Left forelimb (tissue), 1 donor: Measurements from ENCODE around the gene NAT9.

Experiments used
- DNase-seq: peaks from one replicate; pipeline ENCODE4 v3.0.0-alpha.2; 2018; ENCODE audit warnings: low spot score

Gene NAT9

DNA sequence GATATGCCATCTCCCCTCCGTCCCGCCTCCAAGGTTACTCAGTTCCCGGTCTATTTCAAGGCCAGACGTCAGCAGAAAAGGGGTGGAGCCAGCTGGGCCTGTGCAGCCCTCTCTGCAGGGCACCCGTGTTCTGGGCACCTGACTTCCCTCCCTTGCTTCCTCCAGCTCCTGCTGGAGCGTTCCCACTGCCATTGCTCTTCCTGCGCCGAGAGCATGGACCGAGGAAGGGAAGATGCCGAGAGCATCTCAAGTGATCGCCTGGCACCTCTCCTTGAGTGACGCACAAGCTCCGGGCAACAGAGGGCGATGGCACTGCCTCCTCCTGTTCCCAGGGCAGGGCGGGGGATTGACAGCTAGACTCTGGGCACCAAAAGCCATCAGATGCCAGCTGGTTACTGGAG is 29.4 kb upstream of the NAT9 start:
- DNase-seq = no peak

DNA sequence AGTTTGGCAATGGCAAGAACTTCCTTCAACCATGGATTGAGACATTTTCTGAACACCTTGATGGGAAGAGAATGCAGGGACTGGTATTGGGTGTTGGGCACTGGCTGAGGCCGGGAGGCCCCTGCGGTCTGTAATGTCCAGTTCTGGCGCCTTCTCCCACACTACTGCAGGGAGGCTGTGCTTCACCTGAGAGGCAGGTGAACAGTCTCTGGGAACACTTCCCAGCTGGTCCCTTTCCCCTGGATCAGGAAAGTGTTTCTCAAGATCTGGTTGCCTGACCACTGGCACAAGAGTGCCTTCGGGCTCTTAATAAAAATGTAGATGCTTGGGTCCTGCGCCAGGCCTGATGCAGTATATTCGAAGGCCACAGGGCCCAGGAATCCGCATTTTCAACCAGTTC is 28.5 kb upstream of the NAT9 start:
- no peak for DNase-seq

DNA sequence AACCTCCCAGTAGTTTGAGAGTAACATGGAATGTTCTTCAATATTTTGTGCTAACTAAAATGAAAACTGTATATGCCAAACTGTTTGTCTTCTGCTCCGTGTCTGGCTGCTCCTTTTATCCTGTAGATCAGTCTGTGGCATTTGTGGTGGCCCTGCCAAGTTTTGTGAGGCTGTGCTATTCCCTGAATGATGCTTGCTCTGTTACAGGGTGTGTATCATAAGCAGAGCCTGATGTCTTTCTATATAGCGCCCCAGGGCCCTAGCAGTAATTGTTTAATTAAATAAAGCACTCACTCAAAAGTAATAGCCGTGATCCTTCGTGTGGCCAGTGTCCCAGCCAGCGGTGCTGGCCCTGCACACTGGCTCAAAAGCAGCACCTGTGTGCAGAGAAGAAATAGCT is 27.8 kb upstream of the NAT9 start:
- no peak for DNase-seq

DNA sequence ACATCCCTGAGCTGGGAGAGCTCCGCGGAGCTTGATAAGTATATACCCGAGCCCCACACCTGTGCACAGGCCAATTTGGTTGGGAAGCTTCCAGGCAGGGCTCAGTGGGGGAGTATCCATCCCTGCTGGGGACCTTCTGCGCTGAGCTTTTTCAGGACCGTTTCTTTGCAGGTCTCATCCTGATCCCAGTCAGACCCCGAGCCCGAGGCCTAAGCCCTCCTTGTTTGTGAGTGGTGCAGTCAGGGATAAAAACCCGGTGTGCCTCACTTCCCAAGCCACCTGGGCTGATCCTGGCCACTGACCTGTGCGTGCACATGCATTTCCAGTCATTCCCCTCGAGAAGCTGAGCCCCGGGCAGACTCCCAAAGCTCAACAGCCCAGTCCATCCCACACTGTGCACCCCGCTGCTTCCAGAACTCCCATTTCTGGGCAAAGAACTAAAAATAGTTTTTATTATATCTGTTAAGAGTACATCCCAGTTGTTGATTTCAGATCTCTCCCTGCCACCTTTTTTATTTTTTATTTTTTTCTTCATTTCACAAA is 27.3 kb upstream of the NAT9 start:
- DNase-seq = no peak

DNA sequence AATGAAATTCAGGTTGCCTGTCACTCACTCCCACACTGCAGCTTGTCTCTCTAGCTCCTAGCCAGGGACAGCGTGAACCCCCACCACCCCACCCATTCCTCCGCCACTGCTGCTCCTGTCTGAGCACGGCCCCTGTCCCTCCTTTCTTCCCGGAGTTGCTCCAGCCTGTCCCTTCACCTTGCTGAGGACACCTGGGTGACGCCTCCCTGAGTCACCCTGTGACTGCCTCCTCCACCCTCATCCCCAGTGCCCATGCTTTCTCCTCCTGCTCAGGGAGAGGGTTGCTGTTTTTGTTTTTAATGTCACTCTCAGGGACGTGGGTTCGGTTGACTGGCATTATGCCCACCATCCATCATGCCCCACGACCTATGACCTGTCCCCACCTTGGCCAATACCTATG is 25.8 kb upstream of the NAT9 start:
- no peak for DNase-seq

DNA sequence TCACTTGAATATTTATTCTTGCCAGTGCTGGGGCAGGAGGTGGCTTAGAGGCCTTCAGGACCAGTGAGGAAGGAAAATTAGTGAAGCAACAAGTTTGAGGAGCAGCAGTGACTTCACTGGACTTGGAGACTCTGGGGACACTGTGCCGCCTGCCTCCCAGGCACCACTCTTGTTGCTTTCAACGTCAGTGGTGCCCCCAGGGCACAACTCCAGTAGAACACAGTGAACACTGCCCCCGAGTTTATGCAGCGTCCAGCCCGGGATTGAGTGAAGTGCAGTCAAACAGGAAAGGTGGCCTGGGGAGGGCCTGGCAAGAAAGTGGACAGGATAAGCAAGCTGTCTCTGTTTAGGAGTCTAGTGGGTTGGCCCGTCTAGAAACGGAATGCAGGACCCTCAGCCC is 24.4 kb upstream of the NAT9 start:
- no peak for DNase-seq

DNA sequence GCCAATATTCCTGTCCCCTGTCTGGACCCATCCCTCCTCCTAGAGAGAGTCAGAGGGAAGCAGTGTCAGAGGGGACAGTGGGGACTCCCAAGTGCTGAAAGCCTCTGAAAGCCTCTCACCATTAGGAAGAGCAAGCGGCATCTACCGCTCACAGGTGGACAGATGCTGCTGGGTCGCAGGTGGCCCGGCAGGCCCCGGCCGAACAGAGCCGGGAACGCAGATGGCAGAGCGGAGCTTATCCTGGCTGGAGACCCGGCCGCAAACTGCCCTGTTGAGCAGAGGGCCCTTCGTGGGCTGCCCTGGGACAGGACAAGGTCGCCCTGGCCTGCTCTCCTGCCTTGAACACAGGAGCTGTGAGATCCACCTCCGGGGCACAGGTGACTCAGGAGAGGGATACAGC is 23.0 kb upstream of the NAT9 start:
- no peak for DNase-seq

DNA sequence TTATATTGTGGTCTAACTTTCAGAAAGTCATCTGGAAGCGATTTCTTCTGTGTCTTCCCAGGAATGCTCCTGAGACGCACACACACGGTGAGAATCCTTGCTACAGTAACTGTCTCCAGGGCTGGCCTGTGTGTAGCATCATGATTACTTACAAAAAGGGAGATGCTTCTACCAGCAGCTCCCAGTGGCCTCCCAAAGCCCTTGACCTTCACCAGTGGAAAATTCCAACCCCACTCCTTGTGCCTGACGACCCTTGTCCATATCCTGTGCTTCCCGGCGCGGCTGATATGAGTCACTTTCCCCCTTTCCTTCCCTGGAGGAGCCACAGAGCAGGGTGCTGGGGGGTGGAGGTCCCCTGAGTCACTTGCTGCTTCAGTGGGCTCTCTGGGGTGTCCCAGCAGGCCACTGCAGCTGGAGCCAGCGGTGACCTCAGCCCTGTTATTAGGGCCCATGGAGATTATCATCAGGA is 22.1 kb upstream of the NAT9 start:
- DNase-seq = no peak

DNA sequence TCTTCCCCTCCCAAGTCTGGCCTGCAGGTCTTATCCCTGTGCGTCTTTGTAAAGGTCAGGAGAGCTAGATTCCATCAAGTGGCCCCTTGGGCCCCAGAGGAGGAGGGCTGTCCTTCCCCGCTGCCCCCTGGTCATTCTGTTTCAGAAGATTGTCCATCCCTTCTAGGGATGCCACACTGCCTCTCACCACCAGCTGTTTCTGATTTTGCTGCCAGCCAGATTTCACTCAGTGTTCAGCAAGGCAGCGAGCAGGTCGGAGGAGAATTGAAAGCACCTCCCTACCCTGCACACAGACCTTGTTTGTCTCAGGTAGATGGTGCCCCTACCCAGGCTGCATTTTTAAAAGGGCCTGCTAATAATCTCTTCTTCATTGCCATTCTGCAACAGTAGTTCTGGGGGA is 21.7 kb upstream of the NAT9 start:
- no peak for DNase-seq

DNA sequence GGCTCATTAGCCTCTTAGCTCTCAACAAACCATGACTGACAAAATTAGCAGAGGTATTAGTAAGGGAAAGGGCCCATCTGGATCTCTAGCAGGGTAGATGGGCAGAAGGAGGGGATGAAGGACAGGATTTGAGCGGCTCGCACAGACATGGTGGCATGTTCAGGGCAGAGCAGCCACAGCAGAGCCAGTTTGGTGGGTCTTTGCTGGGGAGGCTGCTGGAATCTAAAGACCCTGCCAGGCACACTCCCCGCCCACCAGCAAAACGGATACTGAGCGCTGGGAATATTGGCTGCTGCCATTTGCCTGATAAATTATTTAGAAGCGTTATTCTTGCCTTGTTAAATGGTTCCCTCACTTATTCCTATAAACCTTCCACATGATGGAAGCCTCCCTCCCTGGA is 20.7 kb upstream of the NAT9 start:
- DNase-seq = no peak

DNA sequence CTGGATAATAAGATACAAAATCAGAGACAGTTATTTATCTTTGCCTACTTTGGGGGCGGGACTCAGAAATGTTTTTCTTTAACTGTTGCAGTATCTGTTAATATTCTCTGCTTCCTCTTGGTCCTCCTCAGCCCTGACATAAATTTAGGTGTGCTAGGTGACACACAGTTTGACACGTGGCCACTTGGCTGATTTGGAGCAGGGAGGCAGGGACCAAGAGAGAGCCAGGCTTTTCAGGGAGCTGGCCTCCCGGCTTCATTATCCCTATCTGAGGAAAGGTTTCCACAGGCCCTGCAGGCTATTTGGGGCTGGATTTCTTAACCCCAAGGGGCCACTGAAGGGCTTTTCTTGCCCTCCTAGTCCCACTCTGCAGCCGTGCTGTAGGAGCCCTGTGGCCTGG is 20.1 kb upstream of the NAT9 start:
- no peak for DNase-seq

DNA sequence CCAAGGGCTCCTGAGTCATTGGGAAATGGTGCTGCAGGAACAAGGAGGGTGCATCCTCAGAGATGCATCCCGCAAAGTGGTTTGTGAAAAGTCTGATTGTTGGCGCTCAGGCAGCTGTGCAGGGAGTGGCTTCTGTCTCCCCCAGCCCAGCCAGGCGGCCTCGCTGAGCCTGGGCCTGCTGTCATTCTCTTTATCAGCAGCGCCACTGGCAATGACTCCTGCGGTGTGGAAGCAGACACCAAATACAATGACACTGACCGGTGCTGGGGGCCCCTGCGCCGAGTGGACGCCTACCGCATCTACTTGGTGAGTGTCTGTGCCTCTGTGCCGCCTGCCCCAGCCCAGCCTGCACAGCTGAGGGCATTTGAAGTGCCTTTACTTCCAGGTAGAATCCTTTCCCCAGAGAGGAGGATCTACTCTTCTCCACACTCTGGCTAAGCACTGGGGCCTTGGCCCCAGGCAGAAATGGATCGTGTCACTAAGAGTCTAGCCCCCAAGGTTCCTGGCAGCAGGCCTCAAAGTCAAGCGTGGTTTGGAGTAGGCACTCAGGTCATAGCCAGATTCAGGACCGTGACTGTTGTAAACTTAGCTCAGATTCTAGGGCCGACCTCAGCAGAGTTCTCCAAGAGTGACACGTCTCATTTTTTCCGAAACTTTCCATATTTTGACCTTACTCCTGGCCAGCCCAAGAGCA is 19.3 kb upstream of the NAT9 start:
- DNase-seq = no peak

DNA sequence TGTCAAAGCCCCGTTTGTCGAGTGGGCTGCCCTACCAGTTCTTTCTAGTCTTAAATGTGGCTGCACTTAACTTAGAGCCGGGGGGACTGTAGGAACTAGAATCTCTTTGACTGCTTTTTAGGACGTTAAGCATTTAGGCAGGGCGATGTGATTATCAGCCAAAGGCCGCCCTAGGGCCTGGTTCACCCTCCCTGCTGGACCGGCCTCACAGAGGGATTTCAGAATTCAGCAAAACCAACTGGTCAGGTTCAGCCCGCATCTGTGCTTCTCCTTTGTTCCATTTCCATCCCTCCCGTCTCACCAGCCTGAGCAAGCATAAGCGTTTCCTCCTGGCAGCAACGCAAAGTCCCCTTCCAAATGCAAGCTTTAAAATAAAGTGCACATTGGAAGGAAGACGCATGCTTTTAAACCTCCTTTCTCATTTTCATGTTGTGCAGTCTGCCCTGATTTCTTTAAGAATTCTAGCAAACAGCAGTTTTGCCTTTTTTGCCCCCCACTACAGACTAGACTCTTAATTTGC is 16.5 kb upstream of the NAT9 start:
- no peak for DNase-seq

DNA sequence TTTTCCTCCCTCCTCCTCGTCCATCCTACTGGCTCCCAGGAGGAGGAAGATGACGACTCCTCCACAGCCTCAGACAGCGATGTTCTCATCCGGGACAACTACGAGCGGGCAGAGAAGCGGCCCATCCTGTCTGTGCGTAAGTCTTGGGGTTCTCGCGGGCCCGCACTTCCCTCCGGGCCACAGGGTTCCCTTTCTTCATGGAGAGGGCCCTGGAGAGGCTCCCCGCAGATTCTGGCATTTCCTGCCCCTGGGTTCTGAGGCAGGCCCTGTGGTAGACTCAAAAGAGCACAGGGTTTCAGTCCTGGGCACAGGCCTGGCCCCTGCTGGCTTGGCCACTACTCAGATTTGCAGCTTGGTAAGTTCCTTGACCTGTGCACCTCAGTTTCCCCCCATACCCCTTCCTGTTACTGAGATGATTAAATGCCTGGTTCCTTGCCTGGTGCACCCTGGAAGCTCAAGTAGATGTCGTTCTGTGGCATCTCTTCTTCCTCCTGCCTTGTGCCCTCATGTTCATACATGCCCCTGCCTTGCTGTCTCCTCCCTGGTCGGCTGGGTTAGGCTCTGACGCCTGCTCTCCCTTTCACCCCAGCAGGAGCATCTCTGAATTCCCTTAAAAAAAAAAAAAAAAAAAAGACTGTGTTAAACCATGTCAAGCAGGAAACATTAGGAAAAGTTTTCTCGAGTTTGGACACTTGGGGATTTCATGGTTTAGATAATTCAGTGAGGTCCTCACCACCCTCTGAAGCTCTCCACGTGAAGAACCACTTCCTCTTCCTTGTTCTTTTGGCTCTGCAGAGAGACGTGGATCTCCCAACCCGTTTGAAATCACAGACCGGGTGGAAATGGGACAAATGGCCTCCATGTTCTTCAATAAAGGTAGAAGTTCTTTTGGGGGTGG is 14.3 kb upstream of the NAT9 start:
- no peak for DNase-seq

DNA sequence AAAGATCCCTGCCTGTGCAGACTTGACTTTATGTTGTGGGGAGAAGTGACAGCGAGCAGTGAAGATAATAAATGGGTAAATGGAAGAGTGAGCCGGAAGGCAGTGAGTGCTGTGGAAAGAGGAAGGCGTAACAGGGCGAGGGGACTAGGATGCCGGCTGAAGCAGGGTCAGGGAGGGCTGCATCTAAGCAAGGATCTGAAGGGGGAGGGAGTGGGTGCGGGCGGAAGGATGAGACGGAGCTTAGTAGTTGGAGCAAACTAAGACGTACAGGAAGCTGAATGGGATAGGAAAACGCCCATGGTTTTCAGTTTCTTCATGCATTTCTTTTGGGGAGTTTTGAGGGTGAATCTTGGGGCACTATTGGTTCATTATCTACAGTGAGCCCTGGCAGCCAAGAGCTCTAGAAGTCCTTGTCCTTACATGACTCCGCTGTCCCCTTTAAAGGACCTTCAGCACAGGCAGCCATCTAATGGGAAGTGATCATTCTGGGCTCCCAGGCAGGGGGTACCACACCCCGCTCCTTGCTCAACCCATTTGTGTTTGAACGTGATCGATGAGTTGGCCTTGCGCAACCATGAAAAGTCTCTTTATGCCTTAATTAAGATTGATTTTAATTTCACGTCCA is 10.4 kb upstream of the NAT9 start:
- no peak for DNase-seq

DNA sequence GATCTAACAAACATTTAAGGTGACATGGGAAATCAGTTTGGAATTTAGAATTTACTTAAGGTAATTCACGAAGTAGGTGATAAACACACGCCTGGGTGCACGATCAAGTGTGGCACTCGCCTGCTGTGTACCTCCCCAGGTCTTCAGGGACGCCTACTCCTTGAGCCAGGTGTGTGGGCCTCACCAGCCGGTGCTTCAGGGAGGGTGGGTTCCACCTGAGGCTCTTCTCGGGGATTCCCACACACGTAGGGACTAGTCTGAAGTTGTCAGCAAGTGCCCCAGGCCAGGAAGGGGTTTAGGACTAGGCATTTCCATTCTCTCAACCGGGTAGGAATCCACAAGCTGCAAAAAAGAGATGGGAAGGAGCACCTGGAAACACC is 9.8 kb upstream of the NAT9 start:
- DNase-seq = no peak

DNA sequence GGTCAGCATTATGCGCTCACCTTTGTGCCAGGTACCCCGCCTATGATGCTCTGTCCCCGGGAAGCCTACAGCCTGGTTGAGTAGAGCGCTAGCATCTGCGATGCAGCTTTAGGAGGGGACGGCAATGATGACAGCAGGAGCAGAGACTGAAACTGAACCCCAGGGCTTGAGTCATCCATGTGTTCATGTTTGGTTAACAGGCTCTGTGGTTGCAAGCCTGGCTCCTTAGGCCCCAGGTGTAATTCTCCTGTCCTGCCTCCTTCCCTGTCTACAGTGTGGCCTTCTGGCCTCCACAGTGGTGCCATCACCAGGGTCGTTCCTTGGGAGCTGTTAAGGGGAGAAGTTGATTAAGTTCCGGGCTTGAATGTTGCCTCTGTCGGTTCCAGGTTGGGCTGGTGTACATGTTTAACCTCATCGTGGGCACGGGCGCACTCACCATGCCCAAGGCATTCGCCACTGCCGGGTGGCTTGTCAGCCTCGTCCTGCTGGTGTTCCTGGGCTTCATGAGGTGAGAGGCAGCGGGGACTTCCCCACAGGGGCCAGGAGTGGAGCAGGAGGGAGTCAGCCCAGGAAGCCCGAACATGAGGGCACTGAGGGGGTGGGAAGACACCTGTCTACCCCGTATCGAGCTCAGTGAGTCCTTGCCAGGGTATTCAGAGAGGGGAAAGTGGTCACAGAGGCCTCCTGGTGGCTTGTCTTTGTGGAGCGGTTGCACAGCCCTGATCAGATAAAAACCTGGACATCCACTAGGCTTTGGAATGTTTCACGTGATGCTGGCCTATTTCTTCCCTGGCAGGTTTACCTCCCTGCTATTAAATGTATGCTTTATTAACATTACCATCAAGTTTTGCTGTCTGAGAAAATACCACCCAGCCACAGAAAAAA is 9.2 kb upstream of the NAT9 start:
- no peak for DNase-seq

DNA sequence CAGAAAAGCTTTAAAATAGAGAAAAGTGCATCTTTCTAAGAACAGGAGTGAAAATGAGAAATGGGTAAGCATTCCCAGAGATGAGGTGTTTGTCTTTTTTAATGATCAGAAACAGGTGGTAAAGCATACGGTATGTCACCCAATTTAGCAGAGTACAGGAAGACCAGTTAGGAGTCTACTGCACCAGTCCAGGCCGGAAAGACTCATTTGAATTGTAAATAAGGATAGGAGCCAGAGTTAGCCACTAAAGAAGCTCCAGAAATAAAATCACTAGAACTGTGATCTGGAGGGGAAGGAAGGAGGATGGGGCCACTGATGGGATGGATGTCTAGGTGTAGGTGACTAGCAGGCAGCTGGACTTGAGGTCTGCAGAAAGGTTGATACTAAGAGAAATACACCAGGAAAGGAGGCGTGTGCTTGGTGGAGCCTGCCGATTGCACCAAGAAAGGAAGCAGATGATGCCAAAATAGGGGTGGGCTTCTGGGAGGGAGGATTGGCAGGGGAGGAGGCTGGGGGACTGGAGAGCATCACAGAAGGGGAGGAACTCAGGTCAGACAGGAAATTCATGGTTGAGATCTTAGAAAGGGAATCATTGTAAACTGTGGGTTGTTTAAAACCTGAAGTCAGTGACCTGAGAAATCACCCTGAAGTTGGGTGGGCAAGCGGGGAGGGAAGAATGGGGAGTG is 8.1 kb upstream of the NAT9 start:
- DNase-seq = no peak

DNA sequence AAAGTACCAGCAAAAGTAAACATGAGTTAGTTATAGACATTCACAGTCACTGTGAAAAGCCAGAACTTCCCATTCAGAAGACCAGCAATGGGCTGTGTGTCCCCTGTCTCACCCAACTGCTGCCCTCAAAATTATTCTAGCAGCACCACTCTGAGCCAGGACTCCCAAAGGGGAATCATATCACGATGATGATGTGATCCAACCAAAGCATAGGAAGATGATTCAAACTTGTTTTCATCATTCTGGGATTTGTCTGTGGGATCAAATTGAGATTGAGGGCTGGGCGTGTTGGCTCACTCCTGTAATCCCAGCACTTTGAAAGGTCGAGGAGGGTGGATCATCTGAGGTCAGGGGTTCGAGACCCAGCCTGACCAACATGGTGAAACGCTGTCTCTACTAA is 6.4 kb upstream of the NAT9 start:
- DNase-seq = no peak

DNA sequence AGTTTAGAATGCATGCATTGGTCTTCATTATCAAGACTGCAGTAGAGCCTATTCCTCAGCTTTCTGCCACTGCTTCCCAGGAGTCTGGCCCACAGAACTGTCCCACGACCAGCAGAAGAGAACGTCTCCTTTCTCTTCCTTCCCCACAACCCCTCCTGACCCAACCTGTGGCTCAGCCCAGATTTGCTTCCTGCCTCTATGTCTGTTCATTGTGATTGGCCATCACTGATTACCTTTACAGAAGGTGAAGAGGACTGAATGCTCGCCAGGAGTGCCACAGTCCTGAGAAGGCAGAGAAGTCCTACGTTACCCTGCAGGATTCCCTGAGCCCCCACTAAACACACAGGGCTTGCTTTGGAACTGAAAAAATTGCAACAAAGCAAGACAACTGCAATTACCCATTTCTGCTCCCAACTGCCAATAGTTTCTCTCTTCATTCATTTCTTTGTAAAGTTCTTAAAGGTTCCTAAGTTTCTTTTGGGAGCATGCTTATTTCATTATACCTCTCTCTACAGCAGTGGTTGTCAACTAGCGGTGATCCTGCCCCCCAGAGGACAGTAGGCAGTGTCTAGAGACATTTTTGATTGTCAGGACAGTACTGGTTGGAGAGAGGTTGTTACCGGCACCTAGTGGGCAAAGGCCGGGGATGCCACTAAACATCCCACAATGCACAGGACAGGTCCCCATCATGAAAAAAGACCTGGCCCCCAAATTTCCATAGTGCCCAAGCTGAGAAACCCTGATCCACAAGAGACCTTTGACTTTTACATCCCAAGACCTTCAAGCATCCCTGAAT is 4.5 kb upstream of the NAT9 start:
- DNase-seq = no peak
